HG03108 (cell line): Measurements from ENCODE around the gene FARP2.
"Not testable (repeated sequence)": the region's sequence is repeated elsewhere in the genome, so short reads cannot be mapped to it uniquely, and the experiment has no call there.

ENCODE experiments used
- ATAC-seq: cut with Tn5 transposase; IDR thresholded peaks from one replicate; pipeline ENCODE4 v1.9.1; 2021; ENCODE audit warnings: moderate library complexity; ENCODE audit not compliant: unreplicated experiment

The FARP2 gene

GRCh38 chr2:241501551-241501950, 145.5 kb downstream of the FARP2 start:
- no peak for ATAC-seq

- no peak for ATAC-seq
Observed at GRCh38 chr2:241502281-241502680, 146.2 kb downstream of the FARP2 start.

GRCh38 chr2:241503776-241504392, 147.8 kb downstream of the FARP2 start:
- no peak for ATAC-seq

GRCh38 chr2:241505086-241505780, 149.1 kb downstream of the FARP2 start:
- no peak for ATAC-seq

GRCh38 chr2:241505781-241506201, 149.7 kb downstream of the FARP2 start:
- ATAC-seq = no peak

GRCh38 chr2:241506317-241506716, 150.2 kb downstream of the FARP2 start:
- ATAC-seq = not testable (repeated sequence)

- no peak for ATAC-seq
Observed at GRCh38 chr2:241506793-241507429, 150.8 kb downstream of the FARP2 start.

GRCh38 chr2:241507430-241508239, 151.6 kb downstream of the FARP2 start:
- ATAC-seq = peak; percentile 14

GRCh38 chr2:241508240-241509154, 152.4 kb downstream of the FARP2 start, which contains the start of gene STK25:
Gene STK25 (minus strand): TSS chr2:241508584. CDS start chr2:241508035, 549 bp downstream.
- peak; percentile 94 for ATAC-seq

GRCh38 chr2:241509155-241509784, 153.2 kb downstream of the FARP2 start:
- ATAC-seq = no peak

GRCh38 chr2:241511091-241511741, 155.1 kb downstream of the FARP2 start:
- ATAC-seq = no peak

- no peak for ATAC-seq
Observed at GRCh38 chr2:241514553-241514952, 158.5 kb downstream of the FARP2 start.

GRCh38 chr2:241514986-241515737, 159.1 kb downstream of the FARP2 start:
- peak; percentile 51 for ATAC-seq

- ATAC-seq = no peak
Observed at GRCh38 chr2:241516520-241516965, 160.5 kb downstream of the FARP2 start.

- no peak for ATAC-seq
Observed at GRCh38 chr2:241517297-241517696, 161.2 kb downstream of the FARP2 start.

GRCh38 chr2:241519669-241520068, 163.6 kb downstream of the FARP2 start:
- ATAC-seq = no peak

- no peak for ATAC-seq
Observed at GRCh38 chr2:241522477-241522876, 166.4 kb downstream of the FARP2 start.
